HG02884 (cell line): Measurements from ENCODE around the gene FRYL.

Source experiments
- ATAC-seq: cut with Tn5 transposase; IDR thresholded peaks from one replicate; pipeline ENCODE4 v1.9.1; 2021; ENCODE audit warnings: mild to moderate bottlenecking, moderate library complexity; ENCODE audit not compliant: unreplicated experiment

FRYL gene

GRCh38 chr4:48498895-48499294 is 281.2 kb downstream of the FRYL start:
- ATAC-seq: no peak

DNA sequence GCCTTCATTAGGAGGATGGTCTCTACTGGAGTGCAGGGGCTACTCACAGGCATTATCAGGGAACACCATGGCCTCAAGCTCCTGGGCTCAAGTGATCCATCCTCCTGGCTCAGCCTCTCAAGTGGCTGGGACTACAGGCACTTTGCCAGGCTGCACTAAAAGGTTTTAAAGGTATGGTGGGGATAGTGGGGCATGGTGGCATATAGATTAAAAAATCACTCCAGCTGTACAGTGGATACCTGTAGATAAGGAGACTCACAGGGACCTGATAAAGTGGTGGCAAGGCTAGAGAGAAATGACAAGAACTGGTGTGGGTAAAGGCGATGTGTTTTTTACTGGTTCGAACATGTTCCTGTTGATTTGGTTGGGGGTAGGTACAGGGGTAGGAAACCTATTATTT is 284.1 kb downstream of the FRYL start:
- no peak for ATAC-seq

DNA sequence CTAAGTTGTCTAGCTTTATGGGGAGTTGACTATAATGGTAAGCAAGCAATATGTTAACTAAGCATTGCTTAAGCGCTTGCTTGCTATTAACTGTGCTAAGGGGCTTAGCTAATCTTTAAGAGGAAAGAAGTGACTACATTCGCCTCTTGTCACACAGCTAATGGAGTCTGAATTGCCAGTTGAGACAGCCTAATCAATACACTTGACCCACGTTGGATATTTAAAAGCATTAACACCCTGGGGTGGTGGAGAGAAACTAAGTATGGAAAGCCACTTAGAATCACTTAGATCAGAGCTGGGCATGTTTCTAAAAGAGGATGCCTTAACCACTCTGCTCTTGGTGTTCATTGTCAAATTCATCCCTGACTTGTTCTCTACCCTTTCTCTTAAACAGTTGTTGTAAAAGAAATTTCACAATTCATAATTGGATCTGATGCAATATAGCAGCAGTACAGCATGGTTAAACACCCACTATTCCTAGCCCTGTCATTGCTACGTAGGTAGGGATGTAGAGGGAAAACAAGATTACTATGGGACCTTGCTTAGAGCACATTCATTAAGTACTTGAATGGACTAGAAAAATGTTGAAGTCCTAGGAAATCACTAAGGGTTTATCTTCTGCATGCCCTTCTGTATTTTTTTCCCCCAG is 286.5 kb downstream of the FRYL start:
- no peak for ATAC-seq

DNA sequence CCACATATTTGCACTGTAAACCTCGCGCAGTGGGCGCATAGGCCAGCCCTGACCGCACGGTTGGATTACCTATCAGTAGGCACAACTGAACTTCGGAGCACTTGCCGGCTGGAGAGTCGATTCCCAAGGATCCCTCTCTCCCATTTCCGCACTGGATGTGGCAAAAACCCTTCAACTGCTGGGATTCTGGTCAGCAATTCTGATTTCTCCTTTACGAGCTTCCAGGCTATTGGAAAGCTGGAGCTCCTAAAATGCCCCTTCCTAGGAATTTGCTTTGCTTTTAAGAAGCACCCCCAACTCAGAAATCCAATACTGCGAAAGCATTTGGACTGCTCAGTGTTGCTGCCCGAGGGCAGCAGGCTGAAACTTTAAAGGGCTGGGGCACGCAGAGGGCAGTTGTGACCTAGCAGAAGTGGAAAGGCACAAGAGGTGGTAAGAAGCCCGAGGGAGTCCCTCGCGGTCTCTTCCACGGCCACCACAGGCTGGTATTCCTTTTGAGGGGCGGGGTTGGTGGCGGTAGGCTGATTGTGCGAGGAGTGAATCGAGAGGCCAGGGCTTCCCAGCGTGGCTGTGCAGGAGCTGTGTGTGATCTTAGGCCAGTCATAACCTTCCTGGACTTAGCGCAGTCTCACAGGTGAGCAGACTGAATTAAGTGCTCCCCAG is 288.4 kb downstream of the FRYL start:
- no peak for ATAC-seq

- ATAC-seq: no peak
These were observed 289.2 kb downstream of the FRYL start for GRCh38 chr4:48490680-48491513.

GRCh38 chr4:48490012-48490679 is 289.9 kb downstream of the FRYL start, which contains the start of gene ZAR1:
Gene ZAR1 (plus strand): TSS chr4:48490252. CDS start chr4:48490292, 40 bp downstream.
- ATAC-seq: no peak

- ATAC-seq: no peak
These were observed 290.4 kb downstream of the FRYL start for GRCh38 chr4:48489683-48490011.

DNA sequence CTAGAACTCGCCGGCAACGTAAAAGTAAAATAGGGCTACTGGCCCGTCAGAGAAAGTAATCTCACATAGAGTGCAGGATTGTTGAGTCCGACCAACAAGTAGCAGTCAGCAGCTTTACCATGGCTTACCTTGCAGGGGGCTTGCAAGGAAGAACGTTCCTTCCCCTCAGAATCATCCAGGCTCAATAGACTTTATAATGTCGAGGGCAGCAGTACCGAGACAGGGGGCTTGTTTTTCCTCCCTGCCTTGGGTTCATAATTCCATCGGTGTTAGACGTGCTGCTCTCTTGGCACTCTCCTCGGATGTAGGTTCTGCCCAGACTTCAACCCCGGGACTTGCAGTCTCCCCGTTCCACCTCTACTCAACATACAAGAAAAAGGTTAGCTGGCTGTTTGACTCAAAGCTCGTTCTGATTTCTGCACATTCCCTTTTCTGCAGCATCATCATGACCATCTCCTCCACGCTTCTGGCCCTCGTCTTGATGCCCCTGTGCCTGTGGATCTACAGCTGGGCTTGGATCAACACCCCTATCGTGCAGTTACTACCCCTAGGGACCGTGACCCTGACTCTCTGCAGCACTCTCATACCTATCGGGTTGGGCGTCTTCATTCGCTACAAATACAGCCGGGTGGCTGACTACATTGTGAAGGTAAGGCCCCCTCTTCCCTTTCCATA is 295.4 kb downstream of the FRYL start:
- ATAC-seq: no peak

- ATAC-seq: no peak
These were observed 296.1 kb downstream of the FRYL start for GRCh38 chr4:48483777-48484493.

GRCh38 chr4:48483006-48483776 is 296.9 kb downstream of the FRYL start, which contains the start of gene SLC10A4:
Gene SLC10A4 (plus strand): TSS chr4:48483343. CDS start chr4:48483562, 219 bp downstream.
- no peak for ATAC-seq

DNA sequence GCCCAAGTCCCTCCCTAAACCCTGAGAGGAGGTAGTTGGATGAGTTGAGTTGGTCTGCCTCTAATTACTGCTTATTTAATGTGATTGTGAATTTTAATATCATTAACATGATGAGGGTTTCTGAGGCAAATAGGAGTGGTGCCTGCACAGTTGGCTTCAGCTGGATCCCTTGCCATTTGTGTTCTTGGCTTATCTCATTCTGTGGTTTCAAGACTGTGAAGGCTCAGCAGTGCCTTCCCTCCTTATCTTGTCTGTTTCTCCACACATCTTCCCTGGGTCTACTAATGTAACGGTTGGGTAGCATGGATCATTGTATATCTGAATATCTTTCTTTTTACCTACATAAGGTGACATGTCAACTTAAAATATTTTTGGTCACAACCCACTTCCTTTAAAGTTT is 298.5 kb downstream of the FRYL start:
- no peak for ATAC-seq

GRCh38 chr4:48478273-48478672 is 301.8 kb downstream of the FRYL start:
- no peak for ATAC-seq

GRCh38 chr4:48475770-48476169 is 304.3 kb downstream of the FRYL start:
- ATAC-seq: no peak

DNA sequence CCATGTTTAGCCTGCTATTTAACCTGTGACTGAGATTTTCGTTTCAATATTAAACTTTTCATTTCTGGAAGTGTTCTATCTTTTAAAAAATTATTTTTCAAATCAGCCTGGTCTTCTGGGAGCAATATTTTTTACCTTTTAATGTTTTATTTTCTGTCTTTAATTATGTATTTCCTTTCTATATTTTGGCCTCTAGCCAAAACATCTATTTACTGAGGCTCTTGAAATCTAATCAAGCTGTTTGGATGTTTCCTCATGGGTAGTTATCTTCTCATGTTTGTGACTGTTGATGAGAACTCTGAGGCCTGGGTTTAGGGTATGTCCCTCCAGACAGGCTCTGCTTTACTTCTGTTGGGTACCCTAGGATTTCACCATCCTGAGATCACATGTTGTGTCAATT is 307.3 kb downstream of the FRYL start:
- ATAC-seq: no peak

DNA sequence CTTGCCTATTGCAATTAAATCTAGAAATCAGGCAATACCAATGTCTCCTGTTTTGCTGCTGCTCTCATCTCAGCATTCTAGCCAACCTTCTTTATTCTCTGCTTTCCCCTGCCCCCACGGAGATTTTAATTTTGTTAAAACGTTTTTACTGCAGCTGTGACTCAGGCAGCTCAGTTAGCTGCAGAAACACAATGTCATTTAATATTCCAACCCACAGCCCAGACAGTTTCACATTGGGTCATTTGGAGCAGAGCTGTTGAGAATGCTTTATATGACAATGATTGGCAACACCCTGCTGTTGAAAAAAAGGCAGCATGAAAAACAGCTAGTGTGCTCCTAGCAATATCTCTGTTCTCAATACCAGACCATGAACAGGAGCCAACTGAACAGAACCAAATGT is 309.5 kb downstream of the FRYL start:
- ATAC-seq: no peak

DNA sequence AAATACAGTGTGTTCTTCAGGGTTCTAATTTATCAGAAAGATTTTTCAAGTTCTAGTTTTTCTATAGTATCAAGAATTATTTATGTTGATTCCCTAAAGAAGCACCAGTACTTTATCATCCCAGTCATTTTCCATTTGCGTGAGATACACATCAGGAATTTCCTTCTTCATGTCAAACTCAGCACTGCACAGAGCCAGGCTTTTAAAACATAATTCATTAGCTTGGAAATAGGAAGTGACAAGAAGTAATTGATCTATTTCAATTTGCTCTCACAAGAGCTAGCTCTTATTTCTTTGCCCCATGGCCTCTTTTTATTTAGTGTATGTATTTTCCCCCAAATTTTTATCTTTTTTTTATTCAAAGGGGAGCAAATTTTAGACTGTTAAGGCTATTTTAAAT is 309.9 kb downstream of the FRYL start:
- no peak for ATAC-seq

DNA sequence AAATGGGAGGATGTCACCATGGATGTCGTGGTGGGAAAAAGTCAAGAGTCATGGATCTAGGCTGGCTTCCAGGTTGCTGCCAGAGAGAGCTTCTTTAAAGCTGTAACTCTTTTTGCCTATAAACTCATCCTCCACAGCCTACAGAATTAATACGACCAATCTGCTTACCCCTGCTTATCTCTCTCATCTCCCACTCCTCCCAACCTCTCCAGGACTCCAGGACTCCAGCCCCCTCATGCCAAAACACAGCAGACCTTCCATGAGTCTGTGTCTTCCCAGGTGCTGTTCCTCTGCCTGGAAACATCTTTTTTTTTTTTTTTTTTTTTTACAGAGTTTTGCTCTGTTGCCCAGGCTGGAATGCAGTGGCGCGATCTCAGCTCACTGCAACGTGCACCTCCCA is 312.2 kb downstream of the FRYL start:
- ATAC-seq: no peak

DNA sequence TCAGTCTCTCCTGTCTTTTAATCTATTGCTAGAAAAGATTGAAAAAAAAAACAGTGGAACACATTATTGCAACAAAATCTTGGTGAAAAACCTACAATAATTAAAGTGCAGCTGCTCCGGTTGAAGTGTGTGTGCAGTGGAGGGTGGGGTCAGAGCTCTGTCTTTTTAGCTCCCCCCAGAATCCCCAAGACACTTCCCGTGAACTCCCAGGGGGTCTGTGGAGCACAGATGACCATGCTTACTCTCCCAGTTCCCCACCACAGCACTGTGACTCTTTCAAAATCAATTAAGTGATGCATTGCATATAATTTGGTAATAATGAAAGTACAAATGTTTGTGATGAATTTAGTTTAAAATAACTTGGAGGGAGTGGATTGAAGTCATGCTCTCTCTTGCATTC is 312.6 kb downstream of the FRYL start:
- no peak for ATAC-seq

DNA sequence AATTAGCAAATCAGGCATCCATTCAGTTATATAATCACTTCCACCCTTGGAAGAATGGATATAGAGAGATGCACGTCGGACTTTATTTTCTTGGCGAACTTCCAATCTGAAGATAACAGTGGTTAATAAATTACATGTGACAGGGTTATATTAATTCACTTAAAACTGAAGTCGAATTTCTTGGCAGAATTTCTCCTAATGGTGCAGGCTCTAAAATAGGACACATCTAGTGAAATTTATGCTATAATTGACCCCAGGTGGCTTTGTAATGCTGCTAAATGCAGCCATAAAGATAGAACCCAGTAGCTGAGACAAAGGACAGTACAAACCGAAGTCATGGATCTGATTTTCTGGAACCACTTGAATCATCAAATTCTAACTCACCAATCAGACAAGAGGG is 317.7 kb downstream of the FRYL start:
- no peak for ATAC-seq
